Loucy (cell line): ENCODE data around the gene HIF1A.

Experiments
- CTCF ChIP-seq: fragments of 200-600 bp; sonication (generic); conservative IDR thresholded peaks from 2 replicates; pipeline ENCODE4 v1.5.1; 2014; ENCODE audit warnings: mild to moderate bottlenecking, antibody characterized with exemption, low read length
- EZH2phosphoT487 ChIP-seq: fragments of 200-600 bp; IDR thresholded peaks from 2 replicates; pipeline ENCODE4 v1.6.1; 2018; ENCODE audit warnings: antibody characterized with exemption, mild to moderate bottlenecking, moderate library complexity, borderline replicate concordance

- TF ChIP-seq EZH2phosphoT487 (no peak), CTCF (no peak)
Measured at GRCh38 chr14:61698206-61698980, 3.1 kb downstream of the HIF1A start.
